GM20000 (cell line): Measurements from ENCODE around the gene RAB6A.
"Not testable (repeated sequence)": the region's sequence is repeated elsewhere in the genome, so short reads cannot be mapped to it uniquely, and the experiment has no call there.

ENCODE experiments used
- DNase-seq: peaks from one replicate; pipeline ENCODE4 v3.0.0; 2012; ENCODE audit warnings: low spot score
- CTCF ChIP-seq: IDR thresholded peaks from 2 replicates; pipeline ENCODE4 v1.5.1; 2012; ENCODE audit warnings: mild to moderate bottlenecking, control low read depth; ENCODE audit errors: extremely low read depth, missing control alignments

The RAB6A gene

GRCh38 chr11:73795925-73796632 lies 35.2 kb upstream of the RAB6A start:
- no peak for TF ChIP-seq CTCF
- no peak for DNase-seq

DNA sequence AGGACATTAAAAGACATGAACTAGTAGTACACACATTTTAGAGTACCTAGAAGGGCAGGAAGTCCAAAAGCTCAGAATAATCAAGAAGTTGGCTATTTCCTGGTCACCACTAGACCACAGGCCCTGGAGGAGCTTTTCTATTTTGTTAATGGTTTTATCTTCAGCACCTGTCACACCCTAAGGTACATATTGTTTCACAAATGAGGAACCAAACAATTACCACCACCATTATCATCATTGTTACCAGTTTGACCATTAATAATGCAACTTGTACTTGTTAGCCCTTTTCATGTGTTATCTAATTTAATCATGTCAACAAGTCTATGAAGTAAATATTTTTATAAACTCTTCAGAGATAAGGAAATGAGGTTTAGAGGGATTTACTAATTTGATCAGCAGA lies 31.7 kb upstream of the RAB6A start:
- DNase-seq: no peak
- TF ChIP-seq CTCF: no peak

GRCh38 chr11:73789279-73789670 lies 28.4 kb upstream of the RAB6A start:
- no peak for TF ChIP-seq CTCF
- DNase-seq: no peak

DNA sequence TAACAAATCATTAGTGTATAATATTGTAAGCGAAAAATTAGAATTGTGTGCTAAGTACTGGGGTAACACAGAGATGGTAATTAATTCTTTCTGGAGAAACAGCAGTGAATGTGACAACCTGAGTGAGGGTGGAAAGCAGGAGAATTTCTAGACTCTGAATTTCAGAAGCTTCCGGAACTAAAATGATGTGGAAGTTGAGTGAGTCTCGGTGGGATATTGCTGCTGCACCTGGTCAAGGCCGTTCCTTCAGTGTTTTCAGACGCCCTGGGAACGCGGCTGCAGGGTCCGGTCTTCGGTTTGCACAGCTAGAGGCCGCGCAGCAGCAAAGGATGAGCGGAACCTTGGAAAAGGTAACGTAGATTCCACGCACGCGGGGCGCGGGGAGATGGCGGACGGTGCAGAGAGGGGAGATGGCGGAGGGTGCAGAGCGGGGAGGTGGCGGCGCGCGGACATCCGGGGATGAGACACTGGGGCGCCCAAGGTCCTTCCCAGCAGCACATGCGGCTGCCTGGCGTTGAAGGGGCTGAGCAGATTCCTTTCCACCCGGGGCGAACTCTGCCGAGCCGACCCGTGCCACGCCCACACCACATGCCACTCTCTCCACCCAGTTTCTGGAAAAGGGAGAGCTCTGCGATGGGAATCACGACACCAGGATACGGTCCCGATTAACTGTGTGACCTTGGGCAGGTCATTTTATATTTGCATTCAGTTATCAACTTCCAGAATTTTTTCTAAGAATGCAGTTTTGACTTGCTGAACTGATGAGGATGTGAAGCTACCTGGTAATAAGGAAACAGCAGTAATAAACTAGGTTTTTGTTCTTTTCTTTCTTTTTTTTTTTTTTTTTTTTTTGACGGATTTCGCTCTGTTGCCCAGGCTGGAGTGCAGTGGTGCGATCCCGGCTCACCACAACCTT lies 27.0 kb upstream of the RAB6A start, which contains the start of gene MRPL48:
TSS of gene MRPL48 (plus strand) at position 232 of the 916 bp plus-strand sequence. CDS start at position 330, 98 bp downstream.
- DNase-seq: peak; percentile 92
- no peak for TF ChIP-seq CTCF

DNA sequence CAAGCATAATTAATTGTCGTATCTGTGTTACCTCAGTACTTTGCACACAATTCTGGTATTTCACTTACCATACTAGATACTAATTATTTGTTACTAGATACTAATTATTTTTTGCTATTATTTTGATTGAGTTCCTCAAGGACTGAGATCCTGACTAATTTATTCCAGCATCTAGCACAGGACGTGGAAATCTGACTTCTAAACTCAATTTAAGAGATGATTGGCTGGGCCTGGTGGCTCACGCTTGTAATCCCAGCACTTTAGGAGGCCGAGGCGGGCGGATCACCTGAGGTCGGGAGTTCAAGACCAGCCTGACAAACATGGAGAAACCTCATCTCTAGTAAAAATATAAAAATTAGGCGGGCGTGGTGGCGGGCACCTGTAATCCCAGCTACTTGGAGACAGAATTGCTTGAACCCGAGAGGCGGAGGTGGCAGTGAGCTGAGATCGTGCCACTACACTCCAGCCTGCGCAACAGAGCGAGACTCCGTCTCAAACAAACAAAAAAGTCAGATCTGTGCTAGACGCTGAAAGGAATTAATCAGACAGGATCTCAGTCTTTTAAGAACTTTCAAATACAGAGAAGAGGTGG lies 26.3 kb upstream of the RAB6A start:
- DNase-seq: no peak
- TF ChIP-seq CTCF: no peak

DNA sequence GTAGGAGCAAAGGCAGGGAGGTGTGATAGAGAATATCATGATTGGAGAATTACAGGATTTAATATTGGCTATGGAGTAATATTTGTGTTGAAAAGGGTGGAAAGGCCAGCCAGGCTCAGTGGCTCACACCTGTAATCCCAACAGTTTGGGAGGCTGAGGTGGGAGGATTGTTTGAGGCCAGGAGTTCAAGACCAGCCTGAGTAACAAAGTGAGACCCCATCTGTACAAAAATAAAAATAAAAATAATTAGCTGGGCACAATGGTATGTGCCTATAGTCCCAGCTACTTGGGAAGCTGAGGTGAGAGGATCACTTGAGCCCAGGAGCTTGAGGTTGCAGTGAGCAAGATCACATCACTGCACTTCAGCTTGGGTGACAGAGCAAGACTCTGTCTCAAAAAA lies 24.6 kb upstream of the RAB6A start:
- DNase-seq: not testable (repeated sequence)

DNA sequence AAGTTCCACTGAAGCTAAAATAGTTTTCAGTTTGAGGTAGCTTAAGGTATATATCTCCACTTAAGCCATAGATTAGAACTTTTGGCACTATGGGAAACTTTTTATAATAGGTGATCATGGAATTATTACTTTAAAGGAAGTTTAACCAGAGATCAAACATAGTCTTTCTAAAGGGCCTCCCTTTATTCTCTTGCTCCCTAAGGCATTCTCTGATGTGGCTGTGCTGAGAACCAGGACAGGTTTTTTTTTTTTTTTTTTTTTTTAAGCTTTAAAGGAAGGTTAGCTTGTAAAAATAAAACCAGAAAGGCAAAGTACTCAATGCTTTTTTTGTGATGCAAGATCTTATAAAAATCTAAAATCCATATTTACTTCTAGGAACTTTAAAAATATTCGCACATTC lies 23.9 kb upstream of the RAB6A start:
- no peak for TF ChIP-seq CTCF
- DNase-seq: no peak
